ENCODE results near the gene SNRPB2.
A peak's percentile ranks its signal among the peaks of the same experiment; 100 is the strongest.

Gene SNRPB2

DNA sequence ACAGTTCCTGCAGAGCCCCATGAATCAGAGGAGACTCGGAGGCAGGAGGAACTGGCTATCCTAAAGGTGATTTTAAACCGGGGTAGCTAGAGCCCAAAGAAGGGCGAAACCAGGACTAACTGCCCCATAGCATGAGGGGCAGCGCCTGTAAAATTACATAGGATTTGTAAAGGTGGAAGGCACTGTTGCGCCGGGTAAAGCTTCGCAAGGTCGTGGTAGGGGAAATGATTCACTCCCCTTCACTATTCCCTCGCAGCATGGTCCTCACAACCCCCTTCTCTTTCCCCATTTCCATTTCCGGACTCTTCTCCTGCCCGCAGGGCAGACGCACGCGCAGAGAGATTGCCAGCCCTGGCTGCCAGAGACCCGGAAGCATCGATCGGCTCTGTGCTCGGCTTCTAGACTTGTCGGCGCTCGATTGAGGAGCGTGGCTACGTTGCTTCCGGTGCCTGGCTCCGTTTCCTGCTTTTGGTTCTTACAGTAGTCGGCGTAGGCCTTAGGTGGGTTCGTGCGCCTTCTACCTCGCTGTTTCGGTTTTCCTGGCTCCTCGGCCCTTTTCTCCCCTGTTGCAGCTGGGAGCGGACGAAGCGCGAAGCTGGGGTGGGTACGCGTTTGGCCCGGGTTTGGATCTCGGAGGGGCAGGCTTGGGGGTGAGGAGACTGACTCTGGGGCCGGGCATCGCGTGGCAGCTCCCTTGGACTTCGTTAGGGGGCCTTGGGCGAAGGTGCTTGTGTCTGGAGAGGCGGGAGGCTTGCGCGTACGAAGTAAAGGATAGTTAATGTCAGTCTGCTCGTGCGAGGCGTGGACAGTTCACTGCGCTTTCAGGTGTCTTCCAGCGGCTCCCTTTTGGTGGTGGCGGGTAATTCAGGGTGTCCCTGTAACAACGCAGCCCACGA lies at the start of gene SNRPB2:
TSS of gene SNRPB2 (plus strand) at position 462 of the 896 bp plus-strand sequence. CDS start 1,677 bp downstream, outside the sequence.
- peak; percentile 89 for DNase-seq

DNA sequence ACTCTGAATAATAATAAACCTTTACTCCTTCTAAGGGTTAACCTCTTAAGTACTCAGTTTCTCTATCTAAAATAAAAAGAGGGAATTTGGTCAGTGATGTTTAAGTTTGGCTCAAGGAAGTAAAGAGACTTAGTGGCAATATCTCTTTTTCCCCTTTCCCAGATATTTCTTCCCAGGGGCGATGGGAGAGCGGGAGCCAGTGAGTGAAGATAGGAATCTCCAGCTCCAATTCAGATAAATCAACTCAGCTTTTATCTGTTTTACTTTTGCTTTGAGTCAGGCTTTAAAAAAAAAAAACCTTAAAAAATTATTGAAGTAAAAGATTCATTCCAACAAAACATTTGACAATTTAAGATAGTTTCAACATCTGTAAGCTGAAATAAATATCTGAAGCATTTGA lies 45.4 kb upstream of the SNRPB2 start:
- no peak for DNase-seq

DNA sequence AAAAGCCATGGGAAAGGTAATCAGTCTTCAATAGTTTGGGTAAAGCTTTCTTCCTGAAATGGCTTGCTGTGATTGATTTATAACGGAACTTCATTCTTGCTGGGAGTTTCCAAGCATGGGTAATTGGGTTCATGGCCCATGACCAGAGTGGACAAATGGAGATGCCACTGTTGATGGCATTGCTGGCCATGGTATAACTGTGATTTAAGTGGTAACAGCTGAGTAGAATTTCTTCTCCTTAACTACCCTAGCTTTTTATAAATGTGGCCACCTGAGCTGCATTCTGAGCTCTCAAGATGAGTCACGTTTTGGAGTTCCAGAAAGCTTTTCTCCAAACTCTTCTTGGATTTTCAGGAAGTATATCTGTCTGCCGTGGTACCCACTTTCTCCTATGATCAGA lies 39.9 kb upstream of the SNRPB2 start:
- DNase-seq = no peak

DNA sequence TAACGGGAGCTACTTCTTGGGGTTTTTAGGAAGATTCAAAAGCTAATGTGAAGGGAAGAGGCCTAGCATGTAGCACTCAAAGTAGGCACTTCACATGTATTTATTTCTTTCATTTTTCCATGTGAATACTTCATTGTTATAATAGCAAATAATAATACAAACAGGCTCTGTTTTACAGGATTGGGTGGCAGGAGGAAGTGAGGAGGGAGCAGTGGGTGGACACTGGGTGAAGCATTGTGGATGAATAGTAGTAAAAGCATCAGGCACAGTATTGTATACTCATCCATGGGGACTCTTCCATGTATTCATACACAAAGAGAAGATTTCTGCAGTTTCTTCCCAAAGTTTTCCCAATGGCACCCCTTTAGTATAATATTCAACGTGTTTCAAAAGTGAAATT lies 38.4 kb upstream of the SNRPB2 start:
- no peak for DNase-seq

DNA sequence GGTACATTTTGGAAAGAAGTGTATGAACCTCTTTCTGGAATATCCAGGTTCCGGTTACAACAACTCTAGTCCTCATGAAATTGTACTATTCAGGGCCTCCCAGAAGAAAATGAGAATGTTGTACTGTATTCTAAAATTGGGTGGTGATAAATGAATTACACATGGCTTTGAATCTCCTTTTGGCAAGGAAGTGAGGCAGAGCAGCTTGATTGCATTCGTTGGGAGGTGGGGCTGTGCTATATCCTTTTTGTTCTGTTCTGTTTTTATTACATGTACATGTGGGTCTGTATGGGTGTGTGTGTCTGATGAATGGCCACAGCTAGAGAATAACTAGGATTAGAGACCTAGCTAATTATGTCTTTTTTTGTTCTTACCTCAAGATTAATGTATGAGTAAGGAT lies 37.8 kb upstream of the SNRPB2 start:
- DNase-seq = no peak

DNA sequence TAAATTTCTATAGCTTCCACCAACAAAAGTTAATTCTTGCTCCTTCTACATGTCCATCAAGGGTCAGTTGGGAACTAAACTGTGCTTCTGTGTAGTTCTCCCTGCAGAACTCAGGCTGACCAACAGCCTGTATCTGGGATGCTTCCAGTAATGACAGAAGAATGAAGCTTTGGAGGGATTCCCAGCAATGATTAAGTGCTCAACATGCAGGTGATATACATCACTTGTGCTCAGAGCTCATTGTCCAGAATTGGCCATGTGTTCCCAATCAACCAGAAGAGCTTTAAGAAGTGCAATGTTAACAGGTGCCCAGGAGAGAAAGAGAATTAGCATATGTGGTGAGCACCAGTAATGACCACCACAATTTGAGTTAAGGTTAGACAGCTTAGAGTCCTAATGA lies 37.4 kb upstream of the SNRPB2 start:
- DNase-seq = no peak

DNA sequence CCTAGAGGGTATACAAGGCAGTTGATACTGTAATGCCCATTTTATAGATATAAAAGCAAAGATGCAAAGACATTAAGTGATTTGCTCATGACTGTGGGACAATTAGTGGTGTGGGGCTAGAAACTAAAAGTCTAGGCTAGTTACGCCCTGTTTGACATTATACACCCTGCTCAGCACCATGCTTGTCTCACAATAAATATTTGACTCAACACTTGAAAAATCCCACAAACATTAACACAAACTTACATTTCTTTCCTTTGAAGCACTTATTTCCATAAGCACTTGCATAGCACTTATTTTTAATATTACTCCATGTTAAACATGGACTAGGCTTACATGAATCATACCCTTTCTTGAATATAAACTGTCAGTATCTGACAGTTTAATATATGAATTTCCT lies 36.5 kb upstream of the SNRPB2 start:
- DNase-seq = no peak

DNA sequence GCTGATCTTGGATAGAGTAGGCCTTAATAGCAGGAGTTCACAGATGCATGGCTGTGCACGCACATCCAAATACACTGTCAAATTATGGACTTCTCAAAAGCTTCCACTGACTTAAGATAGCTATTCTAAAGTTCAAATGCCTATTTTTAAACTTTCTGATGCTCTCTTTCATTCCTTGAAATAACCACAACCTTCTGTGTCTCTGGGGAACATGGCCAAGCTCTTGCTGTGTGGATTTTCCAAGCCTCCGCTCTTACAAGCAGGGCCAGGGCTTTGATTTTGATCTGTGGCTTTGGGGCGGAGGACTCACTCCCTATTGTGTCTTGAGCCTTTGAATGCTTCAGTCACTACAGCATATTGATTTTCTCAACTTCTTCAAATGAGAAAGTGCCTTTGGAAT lies 35.7 kb upstream of the SNRPB2 start:
- DNase-seq = no peak

DNA sequence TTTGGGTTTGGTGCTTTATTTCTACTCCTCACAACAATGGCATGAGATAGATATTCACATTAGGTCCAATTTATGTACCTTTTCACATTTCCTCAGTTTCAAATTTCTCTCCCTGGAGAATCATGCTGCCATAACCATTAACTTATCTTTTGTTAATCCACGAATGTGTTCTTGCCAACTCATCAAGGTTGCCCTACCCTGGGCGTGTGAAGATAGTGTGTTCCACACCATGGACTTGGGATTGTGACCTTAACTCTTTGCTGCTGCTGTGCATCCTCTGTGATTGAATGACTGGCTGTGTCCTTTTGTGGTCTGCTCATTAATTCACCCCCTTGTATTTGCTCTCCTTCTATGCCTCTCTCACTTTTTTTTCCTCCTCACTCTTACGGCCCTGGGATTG lies 34.2 kb upstream of the SNRPB2 start:
- DNase-seq = no peak

DNA sequence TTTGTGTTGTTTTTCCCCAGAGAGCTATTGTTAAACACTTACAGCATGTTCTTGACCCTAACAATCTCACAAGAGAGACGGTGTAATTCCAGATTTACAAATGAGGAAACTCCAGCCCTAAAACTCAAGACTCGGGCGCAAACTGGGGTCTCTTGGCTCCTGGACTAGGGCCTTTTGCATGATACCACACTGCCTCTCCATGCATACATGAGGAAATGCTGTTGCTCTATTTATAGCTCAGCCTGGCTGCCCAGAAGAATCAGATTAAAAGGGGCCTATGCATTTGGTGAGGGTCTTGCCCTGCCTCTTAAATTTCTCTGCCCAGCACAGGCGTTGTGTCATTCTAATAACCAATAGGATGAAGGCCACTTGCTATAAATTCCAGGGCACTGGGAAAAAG lies 30.5 kb upstream of the SNRPB2 start:
- DNase-seq = no peak

DNA sequence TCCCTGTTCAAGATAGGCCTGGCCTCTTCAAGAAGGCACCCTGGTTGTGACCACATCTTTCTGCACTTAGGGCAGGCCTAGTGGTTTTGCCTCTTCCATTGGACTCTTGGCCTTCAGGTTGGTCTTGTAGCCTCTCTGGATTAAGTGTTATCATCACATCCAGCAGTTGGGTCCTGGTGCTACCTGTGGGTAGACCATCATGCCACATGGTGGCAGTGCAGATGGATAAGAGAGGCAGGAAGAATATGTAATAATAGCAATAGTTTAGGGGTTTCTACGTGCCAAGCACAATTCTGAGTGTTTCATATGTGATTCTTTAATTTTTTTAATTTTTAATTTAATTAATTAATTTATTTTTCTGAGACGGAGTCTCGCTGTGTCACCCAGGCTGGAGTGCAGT lies 28.5 kb upstream of the SNRPB2 start:
- DNase-seq = peak in 1 of 2 donors; percentile 9

DNA sequence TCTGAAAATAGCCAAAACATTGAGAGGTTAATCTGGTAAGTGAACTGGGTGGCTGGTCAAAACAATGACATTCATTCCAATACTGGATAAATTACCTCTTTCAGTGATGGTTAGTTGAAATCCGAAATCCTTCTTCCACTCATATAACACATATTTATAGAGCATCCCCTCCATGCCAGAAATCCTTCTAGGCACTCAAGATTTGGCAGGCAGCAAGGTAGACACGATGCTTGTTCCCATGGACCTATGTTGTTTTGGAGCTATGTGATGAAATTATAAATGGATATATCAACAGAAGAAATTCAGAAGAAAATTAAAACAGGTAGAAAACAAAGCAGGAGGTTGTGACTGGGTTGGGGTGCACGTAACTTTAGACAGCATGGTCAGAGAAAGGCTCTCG lies 26.3 kb upstream of the SNRPB2 start:
- DNase-seq = no peak

DNA sequence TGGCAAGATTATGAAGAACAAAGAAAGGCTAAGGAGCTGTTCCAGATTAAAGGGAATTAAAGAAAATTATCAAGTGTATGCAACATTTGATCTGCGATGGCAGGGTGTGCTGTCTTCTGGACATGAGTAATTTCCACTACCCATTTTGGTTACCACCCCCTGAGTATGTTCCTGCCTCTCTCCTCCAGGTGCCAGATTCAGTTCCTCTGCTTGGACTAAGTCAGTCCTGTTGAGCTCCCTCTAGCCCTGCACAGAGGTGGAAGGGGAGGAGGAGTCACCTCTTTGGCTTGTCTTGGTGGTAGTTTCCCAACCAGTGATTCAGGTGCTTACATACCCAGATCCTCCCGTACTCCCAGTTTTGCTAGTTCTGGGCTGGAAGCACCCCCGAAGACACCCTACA lies 22.2 kb upstream of the SNRPB2 start:
- peak in 1 of 2 donors; percentile 4 for DNase-seq

DNA sequence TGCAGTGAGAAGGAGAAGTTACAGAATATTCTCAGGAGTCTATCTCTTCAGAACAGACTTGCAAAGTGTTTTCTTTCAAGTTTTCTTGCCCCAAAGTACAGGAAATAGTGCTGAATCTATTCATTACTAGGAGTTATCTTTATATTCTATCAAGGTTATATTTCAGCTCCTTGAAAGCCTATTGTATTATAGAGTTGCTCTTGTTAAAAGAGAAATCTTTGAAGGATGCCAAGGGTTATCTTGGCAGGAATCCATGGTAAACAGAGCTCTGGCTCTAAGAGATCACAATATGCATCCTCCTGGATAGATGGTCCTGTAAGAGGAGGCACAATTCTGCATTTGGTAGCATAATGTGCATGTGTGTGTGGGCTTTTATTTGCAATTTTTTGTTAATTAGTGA lies 21.2 kb upstream of the SNRPB2 start:
- no peak for DNase-seq

DNA sequence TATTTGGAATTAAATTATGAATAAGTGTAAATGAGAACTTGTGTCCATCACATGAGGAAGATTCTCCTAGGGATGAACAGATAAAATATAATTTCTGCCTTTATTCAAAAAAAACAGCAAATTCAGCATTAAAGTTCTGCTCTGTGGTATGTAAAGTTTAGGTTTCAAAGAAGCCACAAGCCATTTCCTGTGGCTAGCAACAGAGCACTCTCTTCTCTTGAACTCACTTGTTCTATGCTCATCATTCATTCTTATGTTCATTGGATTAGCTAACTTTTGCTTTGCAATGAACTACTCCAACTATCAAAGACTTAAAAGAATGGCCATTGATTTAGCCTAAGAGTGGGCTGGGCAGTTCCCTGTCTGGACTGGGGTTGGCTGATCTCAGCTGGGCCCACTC lies 20.8 kb upstream of the SNRPB2 start:
- DNase-seq = no peak

DNA sequence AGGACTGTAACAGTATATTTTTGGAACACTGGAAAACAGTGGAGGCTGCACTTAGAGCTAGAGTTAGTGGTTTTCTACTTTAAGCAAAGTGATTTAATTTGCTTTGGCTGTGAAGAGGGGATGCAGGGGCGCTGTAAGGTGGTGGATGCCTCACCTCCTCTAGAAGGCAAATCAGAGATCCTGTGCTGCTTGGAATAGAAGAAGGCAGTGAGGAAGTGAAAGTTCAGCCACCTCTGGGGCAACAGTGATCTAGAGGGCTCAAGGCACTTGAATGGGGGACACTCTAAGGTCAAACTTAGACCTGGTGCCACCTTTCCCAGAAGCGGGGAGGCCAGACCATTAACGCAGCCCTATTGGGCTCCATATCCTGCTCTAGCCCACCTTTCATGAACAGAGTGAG lies 19.0 kb upstream of the SNRPB2 start:
- no peak for DNase-seq

DNA sequence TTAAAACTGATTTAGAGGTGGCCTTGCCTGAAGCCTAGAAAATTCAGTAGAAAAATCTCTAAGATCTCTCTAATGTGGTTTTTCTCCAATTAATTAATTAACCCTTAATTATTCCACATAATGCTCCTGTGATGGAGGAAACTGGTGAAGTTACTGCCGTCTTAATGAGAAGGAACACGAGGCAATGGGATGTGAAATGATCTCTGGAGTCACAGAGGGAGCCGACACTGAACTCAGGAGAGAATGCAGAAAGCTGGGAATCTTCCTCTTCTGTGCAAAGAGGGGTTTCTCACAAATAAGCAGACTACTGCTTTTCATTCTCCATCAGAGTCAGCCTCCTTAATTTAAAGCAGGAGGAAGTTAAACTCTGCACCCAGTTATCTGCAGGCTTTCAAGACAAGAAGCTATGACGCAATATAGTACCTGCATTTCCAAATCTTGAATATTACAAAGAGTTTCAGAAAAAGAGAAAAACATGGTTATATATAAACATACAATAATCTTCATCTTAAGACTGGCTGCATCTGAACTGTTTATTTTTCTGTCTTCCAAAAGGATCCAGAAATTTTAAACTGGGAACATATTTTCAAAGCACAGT lies 18.1 kb upstream of the SNRPB2 start:
- DNase-seq = no peak

DNA sequence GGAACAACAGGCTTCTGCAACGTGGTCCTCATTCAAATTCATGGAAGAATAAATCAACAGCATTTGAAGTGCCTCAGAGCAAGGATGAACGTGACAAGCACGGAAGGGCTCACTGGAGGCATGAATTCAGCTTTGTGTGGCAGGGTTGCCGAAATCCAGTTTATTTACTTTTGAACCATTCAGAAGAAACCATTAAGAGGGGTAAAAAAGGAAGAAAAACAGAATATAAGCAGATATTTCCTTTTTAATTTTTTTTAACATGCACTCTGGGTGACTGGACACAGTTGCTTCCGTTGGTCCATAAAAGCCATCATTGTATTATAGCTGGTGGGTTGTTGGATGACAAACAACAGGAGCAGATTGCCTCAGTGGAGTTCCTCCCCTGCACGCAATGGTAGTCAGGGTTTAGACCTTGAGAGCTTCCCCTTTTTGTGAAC lies 17.3 kb upstream of the SNRPB2 start:
- DNase-seq = no peak

DNA sequence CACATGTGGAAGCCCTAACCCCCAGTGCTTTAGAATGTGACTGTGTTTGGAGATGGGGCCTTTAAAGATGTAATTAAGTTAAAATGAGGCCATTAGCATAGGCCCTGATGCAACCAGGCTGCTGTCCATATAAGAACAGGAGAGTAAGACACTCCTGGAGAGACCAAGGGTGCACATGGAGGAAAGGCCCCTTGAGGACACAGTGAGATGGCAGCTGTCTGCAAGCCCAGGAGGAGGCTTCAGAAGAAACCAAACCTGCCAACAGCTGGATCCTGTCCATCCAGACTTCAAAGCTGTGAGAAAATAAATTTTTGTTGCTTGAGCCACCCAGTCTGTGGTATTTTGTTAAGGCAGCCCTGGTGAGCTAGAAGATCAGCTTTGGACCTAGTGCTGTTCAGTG lies 16.8 kb upstream of the SNRPB2 start:
- DNase-seq = no peak

DNA sequence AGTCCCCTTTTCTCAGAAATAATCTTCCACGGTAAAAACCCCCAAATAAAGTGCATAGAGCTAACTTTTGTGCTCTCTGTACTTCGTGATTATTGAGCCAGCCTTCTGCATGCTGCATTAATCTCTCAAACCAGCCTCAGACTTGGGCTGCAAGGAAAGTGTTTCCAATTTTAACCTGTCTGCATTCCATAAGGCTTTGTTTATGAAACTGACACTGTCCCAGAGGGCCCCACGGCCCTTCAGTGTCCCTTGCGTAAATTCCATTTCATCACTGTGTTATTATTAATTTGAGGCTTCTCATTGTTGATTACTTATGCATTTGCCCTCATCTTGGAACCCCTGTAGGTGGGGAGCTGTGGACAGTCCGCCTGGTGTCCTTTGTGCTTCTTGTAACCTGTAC lies 15.6 kb upstream of the SNRPB2 start:
- DNase-seq = no peak

DNA sequence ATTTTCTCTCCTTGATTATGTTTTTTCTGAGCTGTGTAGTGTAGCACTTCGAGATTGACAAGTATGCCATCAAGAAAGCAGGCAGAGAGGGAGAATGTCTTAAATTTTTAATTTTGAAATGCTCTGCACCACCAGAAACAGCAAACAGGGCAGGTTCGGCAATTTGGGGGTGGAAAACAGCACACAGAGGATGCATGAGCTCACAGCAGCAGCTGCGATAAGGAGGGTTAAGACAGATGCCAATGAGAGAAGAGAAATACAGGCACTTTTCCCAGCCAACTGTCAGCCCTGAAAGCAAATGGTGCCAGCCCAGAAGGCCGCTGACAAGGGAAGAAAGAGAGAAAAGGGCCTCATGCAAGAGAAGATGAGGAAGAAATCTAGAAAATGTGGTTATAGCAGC lies 15.1 kb upstream of the SNRPB2 start:
- DNase-seq = no peak

DNA sequence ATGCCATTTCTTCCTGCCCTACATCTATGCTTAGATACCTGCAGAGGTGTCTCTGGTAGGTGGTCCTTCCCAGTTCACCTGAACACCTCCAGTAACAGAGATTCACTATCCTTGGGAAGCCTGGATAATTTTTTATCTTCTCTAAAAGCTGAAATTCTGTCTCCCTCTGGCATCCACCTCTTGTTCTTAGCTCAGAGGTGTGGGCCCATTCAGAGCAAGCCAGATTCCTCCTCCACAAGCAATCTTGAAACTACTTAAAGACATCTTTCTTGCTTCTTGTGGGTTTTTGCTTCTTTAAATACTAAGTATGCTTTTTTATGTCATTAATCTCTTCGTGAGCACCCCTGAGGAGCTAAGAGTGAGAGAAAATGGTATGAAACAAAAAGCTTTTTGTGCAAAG lies 10.4 kb upstream of the SNRPB2 start:
- no peak for DNase-seq

DNA sequence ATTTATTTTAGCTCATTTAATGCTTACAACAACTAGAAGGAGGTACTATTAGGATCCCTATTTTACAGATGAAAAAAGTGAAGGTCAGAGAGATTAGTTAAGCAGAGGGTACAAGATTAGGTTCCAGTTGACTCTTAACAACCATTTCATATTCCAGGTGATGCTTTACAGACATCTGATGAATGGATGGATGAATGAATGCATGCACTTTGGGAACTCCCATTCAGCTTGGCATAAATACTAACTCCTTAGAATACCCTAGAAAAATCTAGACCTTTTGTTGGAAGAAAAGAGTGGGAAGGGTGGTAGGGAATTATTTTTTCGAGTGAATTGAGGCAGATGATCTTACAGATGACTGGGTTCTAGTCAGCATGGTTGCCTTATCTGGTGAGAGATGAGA lies 746 bp upstream of the SNRPB2 start:
- no peak for DNase-seq

DNA sequence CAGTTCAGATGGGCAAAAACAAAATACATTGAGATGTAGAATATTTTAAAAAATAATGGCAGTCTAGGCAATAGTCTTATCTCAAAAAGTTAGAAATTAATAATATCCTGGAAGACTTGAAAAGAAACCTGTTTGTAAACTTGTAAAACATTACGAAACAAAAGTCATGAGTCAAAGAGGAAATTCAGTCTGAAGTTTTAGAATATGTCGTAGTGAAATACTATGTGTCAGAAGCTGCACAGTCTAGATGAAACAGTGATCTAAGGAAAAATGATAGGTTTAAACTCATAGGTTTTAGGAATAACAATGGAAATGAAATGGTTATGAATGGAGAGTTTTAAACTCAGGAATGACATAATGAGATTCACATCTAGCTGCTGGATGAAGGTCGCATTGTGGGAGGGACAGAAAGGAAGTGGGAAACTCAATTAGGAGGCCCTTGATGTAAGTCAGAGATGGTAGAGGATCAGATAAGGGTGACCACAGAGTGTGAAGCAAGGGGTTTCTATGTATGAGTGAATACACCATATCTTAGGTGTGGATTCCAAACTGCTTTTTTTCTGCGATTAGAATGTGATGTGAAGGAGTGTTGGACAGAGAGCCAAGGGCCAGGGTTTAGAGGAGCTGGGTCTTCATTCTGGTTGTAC lies 2.8 kb downstream of the SNRPB2 start:
- DNase-seq = no peak

Data from stimulated activated CD4-positive, alpha-beta T cell treated with anti-CD3 and anti-CD28 coated beads, Interleukin-2, amount 100 ng/mL, for 24 hours (primary cell).